GM23338 (cell line): ENCODE measurements around the gene RAB30. TPM values are rescaled to one million over a fixed set of nuclear protein-coding genes. Genes with fewer than 3 reads are reported as not detected.

Experiments
- ATAC-seq: fragments of 200-7000 bp; cut with Tn5 transposase; 3 replicates; pipeline ENCODE4 v1.9.1; 2020
- DNase-seq: peaks from one replicate; pipeline ENCODE4 v3.0.0-alpha.2; 2015; ENCODE audit warnings: low spot score
- H2AFZ ChIP-seq: fragments of 200-600 bp; sonication (generic); 2 replicates; pipeline ENCODE4 v1.8.0; 2016; ENCODE audit warnings: antibody characterized with exemption, mild to moderate bottlenecking, moderate library complexity
- H3F3A ChIP-seq: fragments of 200-600 bp; sonication (generic); replicated peaks from 2 replicates; pipeline ENCODE4 v1.8.0; 2017; ENCODE audit warnings: antibody characterized with exemption, mixed run types, low read depth
- H3K27ac ChIP-seq: fragments of 200-600 bp; sonication (generic); 2 replicates; pipeline ENCODE4 v1.6.1; 2016; ENCODE audit warnings: low read depth
- H3K27me3 ChIP-seq: fragments of 200-600 bp; sonication (generic); 2 replicates; pipeline ENCODE4 v1.8.0; 2016; ENCODE audit warnings: mild to moderate bottlenecking, mixed run types, moderate library complexity; ENCODE audit not compliant: insufficient read depth
- H3K36me3 ChIP-seq: fragments of 200-600 bp; sonication (generic); 2 replicates; pipeline ENCODE4 v1.8.0; 2016; ENCODE audit warnings: mild to moderate bottlenecking; ENCODE audit not compliant: insufficient read depth
- H3K4me1 ChIP-seq: fragments of 200-600 bp; sonication (generic); 2 replicates; pipeline ENCODE4 v1.8.0; 2016; ENCODE audit warnings: mild to moderate bottlenecking, moderate library complexity; ENCODE audit not compliant: insufficient read depth
- H3K4me2 ChIP-seq: fragments of 200-600 bp; sonication (generic); 2 replicates; pipeline ENCODE4 v1.7.1; 2017; ENCODE audit warnings: mixed run types
- H3K4me3 ChIP-seq: fragments of 200-600 bp; sonication (generic); 2 replicates; pipeline ENCODE4 v1.6.1; 2016; ENCODE audit warnings: mixed run types
- H3K79me2 ChIP-seq: fragments of 200-600 bp; sonication (generic); replicated peaks from 2 replicates; pipeline ENCODE4 v1.8.0; 2017; ENCODE audit warnings: mild to moderate bottlenecking; ENCODE audit not compliant: insufficient read depth
- H3K9me2 ChIP-seq: fragments of 200-600 bp; sonication (generic); 2 replicates; pipeline ENCODE4 v1.8.0; 2017; ENCODE audit not compliant: insufficient read depth
- H4K20me1 ChIP-seq: fragments of 200-600 bp; sonication (generic); replicated peaks from 2 replicates; pipeline ENCODE4 v1.8.0; 2017; ENCODE audit warnings: mild to moderate bottlenecking; ENCODE audit not compliant: insufficient read depth
- H3K27ac Mint-ChIP-seq: 2 replicates; pipeline ENCODE4 v1.8.0; 2020; ENCODE audit warnings: inconsistent platforms, mild to moderate bottlenecking, moderate library complexity, mixed read lengths
- H3K27me3 Mint-ChIP-seq: 3 replicates; pipeline ENCODE4 v1.8.0; 2022; ENCODE audit warnings: low read depth, mild to moderate bottlenecking, moderate library complexity, mixed read lengths, inconsistent platforms; ENCODE audit not compliant: insufficient read depth, poor library complexity
- H3K36me3 Mint-ChIP-seq: 3 replicates; pipeline ENCODE4 v1.8.0; 2021; ENCODE audit warnings: low read depth, mild to moderate bottlenecking, inconsistent platforms, moderate library complexity, mixed read lengths
- H3K4me1 Mint-ChIP-seq: 3 replicates; pipeline ENCODE4 v1.8.0; 2020; ENCODE audit warnings: mild to moderate bottlenecking, inconsistent platforms, mixed read lengths
- H3K4me3 Mint-ChIP-seq: 3 replicates; pipeline ENCODE4 v1.8.0; 2021; ENCODE audit warnings: moderate library complexity, mild to moderate bottlenecking, inconsistent platforms, mixed read lengths
- H3K9me3 Mint-ChIP-seq: 3 replicates; pipeline ENCODE4 v1.8.0; 2020; ENCODE audit warnings: moderate library complexity, mild to moderate bottlenecking, inconsistent platforms, mixed read lengths
- CTCF ChIP-seq, 2 experiments: fragments of 200-600 bp in 1 of 2; sonication (generic) in 1 of 2; conservative IDR thresholded peaks; 2 replicates each; pipeline versions ENCODE4 v1.5.1 to v1.6.1; 2016 to 2017; ENCODE audit warnings: antibody characterized with exemption in 2 of 2, low read depth in 2 of 2, mild to moderate bottlenecking in 2 of 2, moderate library complexity in 1 of 2
- EZH2 ChIP-seq: fragments of 200-600 bp; sonication (generic); IDR thresholded peaks from one replicate; pipeline ENCODE4 v1.8.0; 2017; ENCODE audit warnings: antibody characterized with exemption, mild to moderate bottlenecking, low read depth; ENCODE audit not compliant: unreplicated experiment
- EZH2phosphoT487 ChIP-seq: fragments of 200-600 bp; sonication (generic); IDR thresholded peaks from one replicate; pipeline ENCODE4 v1.8.1; 2018; ENCODE audit warnings: antibody characterized with exemption; ENCODE audit not compliant: unreplicated experiment
- JUNB ChIP-seq: IDR thresholded peaks from one replicate; pipeline ENCODE4 v1.6.1; 2016; ENCODE audit warnings: antibody characterized with exemption; ENCODE audit not compliant: unreplicated experiment
- POLR2AphosphoS5 ChIP-seq: IDR thresholded peaks from 2 replicates; pipeline ENCODE4 v1.6.1; 2016; ENCODE audit warnings: antibody characterized with exemption, low read depth
- STAT1 ChIP-seq: IDR thresholded peaks from one replicate; pipeline ENCODE4 v1.6.1; 2016; ENCODE audit warnings: antibody characterized with exemption; ENCODE audit not compliant: unreplicated experiment
- ZNF114 ChIP-seq: fragments of 250-450 bp; sonication (Bioruptor Pico); IDR thresholded peaks from 2 replicates; pipeline ENCODE4 v1.5.0; 2020; ENCODE audit warnings: mild to moderate bottlenecking, moderate library complexity
- ZNF331 ChIP-seq: fragments of 250-450 bp; sonication (Bioruptor Pico); IDR thresholded peaks from 2 replicates; pipeline ENCODE4 v1.5.0; 2020; ENCODE audit warnings: low read depth, mild to moderate bottlenecking, moderate library complexity
- ZNF462 ChIP-seq: fragments of 250-450 bp; sonication (Bioruptor Pico); IDR thresholded peaks from 2 replicates; pipeline ENCODE4 v1.5.0; 2020; ENCODE audit warnings: mild to moderate bottlenecking, moderate library complexity
- polyA plus RNA-seq: library from polyadenylated mRNA; unstranded; fragments of >200 nt; fragmentation: Nextera tagmentation; extraction: Ambion mirVana; gene quantifications from 2 replicates; pipeline ENCODE4 v1.2.1, GENCODE V29; 2016
- total RNA-seq: library from RNA; depleted of rRNA; stranded (reverse); fragments of >200 nt; shearing (Covaris generic); gene quantifications from 2 replicates; pipeline ENCODE4 v1.2.3, GENCODE V29; 2014

RAB30 gene
- total and polyA plus RNA-seq, 2 experiments from 2014 or later, result 3.3 to 6.6 TPM

- no peak overlapping the region for H3K4me2 ChIP-seq
- Mint-ChIP-seq H3K9me3 (no peaks in the 10 kb centered on the region), H3K27ac (no peak overlapping the region), H3K27me3 (peaks cover 2% of the 10 kb centered on the region), H3K4me1 (no peaks in the 10 kb centered on the region; the same call in 2 of the 3 replicates), H3K36me3 (no peaks in the 10 kb centered on the region), H3K4me3 (no peak overlapping the region)
- TF ChIP-seq EZH2phosphoT487, result no peak
- no peak for TF ChIP-seq ZNF114 (CRISPR knock-in tag)
- no peak for TF ChIP-seq POLR2AphosphoS5
- no peak for ATAC-seq
- no peaks in the 10 kb centered on the region for H3F3A ChIP-seq
- no peak overlapping the region for H3K27ac ChIP-seq
- no peaks in the 10 kb centered on the region for H3K36me3 ChIP-seq
- no peaks in the 10 kb centered on the region for H3K4me1 ChIP-seq
- DNase-seq, result no peak
- no peak overlapping the region for H2AFZ ChIP-seq
- no peaks in the 10 kb centered on the region for H3K9me2 ChIP-seq
- H3K79me2 ChIP-seq, result no peaks in the 10 kb centered on the region
- no peaks in the 10 kb centered on the region for H3K27me3 ChIP-seq
- no peaks in the 10 kb centered on the region; the same call in 1 of the 2 replicates for H4K20me1 ChIP-seq
- H3K4me3 ChIP-seq, result no peak overlapping the region
Observed at GRCh38 chr11:82989628-82990404, 81.9 kb downstream of the RAB30 start.

GRCh38 chr11:82988936-82989627, 82.6 kb downstream of the RAB30 start:
- H3K27ac ChIP-seq, result no peak overlapping the region
- no peaks in the 10 kb centered on the region for H3K4me1 ChIP-seq
- H4K20me1 ChIP-seq, result no peaks in the 10 kb centered on the region; the same call in 1 of the 2 replicates
- no peaks in the 10 kb centered on the region for H3K27me3 ChIP-seq
- DNase-seq, result no peak
- no peaks in the 10 kb centered on the region for H3K36me3 ChIP-seq
- H3K4me2 ChIP-seq, result no peak overlapping the region
- H3K36me3 Mint-ChIP-seq, result no peaks in the 10 kb centered on the region
- no peaks in the 10 kb centered on the region for H3F3A ChIP-seq
- peaks cover 2% of the 10 kb centered on the region for H3K27me3 Mint-ChIP-seq
- H2AFZ ChIP-seq, result no peak overlapping the region
- H3K4me1 Mint-ChIP-seq, result no peaks in the 10 kb centered on the region; the same call in 2 of the 3 replicates
- H3K9me2 ChIP-seq, result no peaks in the 10 kb centered on the region
- H3K4me3 ChIP-seq, result no peak overlapping the region
- ATAC-seq, result no peak
- no peak overlapping the region for H3K27ac Mint-ChIP-seq
- no peaks in the 10 kb centered on the region for H3K79me2 ChIP-seq
- H3K4me3 Mint-ChIP-seq, result no peak overlapping the region
- H3K9me3 Mint-ChIP-seq, result no peaks in the 10 kb centered on the region
- no peak for TF ChIP-seq POLR2AphosphoS5
- TF ChIP-seq EZH2, result no peak
- no peak for TF ChIP-seq CTCF (conservative IDR thresholded peaks at IDR 0.05; ENCODE audit: low read depth in 2 of 2)
- no peak for TF ChIP-seq STAT1
- TF ChIP-seq ZNF331, result no peak
- TF ChIP-seq JUNB, result no peak
- no peak for TF ChIP-seq ZNF462 (CRISPR knock-in tag)
